Measurements from ENCODE around the gene ADM2. TPM values are rescaled to one million over a fixed set of nuclear protein-coding genes. Genes with fewer than 3 reads are reported as not detected.

ADM2 gene
- total and polyA plus RNA-seq, 2 of the 13 experiments (the other 11 are each of a cell fraction or from before 2014, with no cell fraction given): 1.2 to 3.0 TPM

GRCh38 chr22:50507991-50508884 lies 26.9 kb downstream of the ADM2 start, which contains the start of gene NCAPH2 (continued):
- TF ChIP-seq GZF1 (CRISPR knock-in tag; IDR thresholded peaks at IDR 0.05) (no peak), ZBTB21 (CRISPR knock-in tag; IDR thresholded peaks at IDR 0.05) (peak; percentile 93), STAG1 (CRISPR knock-in tag; IDR thresholded peaks at IDR 0.05) (peak; percentile 20; the same call in 1 of the 2 replicates), ZNF468 (CRISPR knock-in tag; IDR thresholded peaks at IDR 0.05) (no peak), ZNF318 (CRISPR knock-in tag; IDR thresholded peaks at IDR 0.05) (no peak), ZNF83 (CRISPR knock-in tag; IDR thresholded peaks at IDR 0.05; ENCODE audit: borderline replicate concordance) (no peak), TRIM24 (CRISPR knock-in tag; IDR thresholded peaks at IDR 0.05) (no peak), ZNF550 (CRISPR knock-in tag; IDR thresholded peaks at IDR 0.05; ENCODE audit: borderline replicate concordance) (no peak), FOSL2 (CRISPR knock-in tag; IDR thresholded peaks at IDR 0.05) (peak; percentile 37)
- TF ChIP-seq, protein P1, sequence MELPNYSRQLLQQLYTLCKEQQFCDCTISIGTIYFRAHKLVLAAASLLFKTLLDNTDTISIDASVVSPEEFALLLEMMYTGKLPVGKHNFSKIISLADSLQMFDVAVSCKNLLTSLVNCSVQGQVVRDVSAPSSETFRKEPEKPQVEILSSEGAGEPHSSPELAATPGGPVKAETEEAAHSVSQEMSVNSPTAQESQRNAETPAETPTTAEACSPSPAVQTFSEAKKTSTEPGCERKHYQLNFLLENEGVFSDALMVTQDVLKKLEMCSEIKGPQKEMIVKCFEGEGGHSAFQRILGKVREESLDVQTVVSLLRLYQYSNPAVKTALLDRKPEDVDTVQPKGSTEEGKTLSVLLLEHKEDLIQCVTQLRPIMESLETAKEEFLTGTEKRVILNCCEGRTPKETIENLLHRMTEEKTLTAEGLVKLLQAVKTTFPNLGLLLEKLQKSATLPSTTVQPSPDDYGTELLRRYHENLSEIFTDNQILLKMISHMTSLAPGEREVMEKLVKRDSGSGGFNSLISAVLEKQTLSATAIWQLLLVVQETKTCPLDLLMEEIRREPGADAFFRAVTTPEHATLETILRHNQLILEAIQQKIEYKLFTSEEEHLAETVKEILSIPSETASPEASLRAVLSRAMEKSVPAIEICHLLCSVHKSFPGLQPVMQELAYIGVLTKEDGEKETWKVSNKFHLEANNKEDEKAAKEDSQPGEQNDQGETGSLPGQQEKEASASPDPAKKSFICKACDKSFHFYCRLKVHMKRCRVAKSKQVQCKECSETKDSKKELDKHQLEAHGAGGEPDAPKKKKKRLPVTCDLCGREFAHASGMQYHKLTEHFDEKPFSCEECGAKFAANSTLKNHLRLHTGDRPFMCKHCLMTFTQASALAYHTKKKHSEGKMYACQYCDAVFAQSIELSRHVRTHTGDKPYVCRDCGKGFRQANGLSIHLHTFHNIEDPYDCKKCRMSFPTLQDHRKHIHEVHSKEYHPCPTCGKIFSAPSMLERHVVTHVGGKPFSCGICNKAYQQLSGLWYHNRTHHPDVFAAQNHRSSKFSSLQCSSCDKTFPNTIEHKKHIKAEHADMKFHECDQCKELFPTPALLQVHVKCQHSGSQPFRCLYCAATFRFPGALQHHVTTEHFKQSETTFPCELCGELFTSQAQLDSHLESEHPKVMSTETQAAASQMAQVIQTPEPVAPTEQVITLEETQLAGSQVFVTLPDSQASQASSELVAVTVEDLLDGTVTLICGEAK (IDR thresholded peaks at IDR 0.05): no peak
- TF ChIP-seq, protein P1 (CRISPR knock-in tag; IDR thresholded peaks at IDR 0.05): peak; percentile 19; the same call in 1 of the 2 replicates

Data from HepG2 (cell line).